GM10847 (cell line): ENCODE measurements around the gene PLEKHO1.

Source experiments
- POLR2A ChIP-seq: IDR thresholded peaks from 2 replicates; pipeline ENCODE4 v1.6.1; 2011; ENCODE audit not compliant: insufficient read length; ENCODE audit errors: extremely low read depth

Gene PLEKHO1

GRCh38 chr1:150185481-150185880 lies 35.8 kb downstream of the PLEKHO1 start:
- no peak for TF ChIP-seq POLR2A

DNA sequence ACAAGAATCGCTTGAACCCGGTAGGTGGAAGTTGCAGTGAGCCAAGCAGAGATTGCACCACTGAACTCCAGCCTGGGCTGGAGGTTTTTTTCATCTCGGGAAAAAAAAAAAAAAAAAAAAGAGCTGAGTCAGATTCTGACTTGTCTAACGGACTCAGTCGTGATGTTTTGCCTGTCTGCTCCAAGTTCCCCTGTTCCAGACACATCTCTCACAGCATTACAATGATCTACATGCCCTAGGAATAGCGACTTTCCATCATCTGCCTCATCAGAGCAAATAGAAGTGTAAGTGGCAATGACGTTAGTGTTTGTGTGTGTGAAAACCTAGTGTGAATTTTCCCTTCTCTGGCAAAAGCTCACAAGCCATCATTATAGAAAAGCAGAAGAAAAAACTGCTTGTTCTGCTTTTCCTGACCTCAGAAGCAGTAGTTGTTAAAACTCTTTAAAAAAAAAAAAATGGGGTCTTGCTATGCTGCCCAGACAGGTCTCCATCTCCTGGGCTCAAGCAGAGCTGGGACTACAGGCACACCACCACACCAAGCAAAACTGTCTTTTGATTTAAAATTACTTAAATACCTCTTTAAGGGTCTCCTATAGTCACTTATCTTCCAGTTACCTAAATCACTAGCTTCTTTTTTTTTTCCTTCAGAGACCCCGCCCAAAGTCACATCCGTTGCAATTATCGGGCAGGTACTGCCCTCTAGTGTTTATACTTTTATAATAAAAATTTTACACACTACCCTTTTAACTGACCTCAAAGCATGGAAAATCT lies 37.3 kb downstream of the PLEKHO1 start:
- no peak for TF ChIP-seq POLR2A

DNA sequence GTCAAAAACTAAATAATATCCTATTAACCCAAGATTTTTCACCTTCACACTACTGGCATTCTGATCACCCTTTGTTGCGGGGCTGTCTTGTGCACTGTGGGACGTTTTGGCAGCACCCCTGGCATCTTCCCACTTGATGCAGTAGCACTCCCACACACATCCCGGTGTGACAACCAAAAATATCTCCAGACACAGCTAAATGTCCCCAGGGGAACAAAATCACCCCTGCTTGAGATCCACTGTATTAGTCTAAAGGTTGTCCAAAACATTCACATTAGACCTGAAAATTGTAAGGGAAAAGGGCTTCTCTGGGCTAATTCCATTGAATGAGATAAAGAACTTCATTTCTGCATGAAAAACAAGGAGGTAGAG lies 37.8 kb downstream of the PLEKHO1 start:
- no peak for TF ChIP-seq POLR2A

DNA sequence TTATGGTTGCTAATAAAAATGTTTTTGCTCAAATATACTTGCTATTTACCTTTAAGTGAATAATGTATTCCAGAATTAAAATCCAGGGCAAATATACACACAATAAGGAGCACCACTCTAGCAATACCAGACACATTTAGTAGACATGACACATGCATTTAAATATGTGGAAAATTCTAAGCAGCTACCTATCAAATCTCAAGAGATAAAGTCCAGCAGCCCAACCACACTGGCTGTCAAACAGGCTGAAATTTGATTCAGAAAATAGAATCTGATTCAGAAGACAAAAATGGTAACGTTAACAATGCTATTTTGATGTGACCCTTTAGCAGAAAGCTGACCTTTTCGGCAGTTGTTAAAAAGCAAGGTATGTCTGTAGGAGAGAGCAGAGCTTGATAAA lies 42.3 kb downstream of the PLEKHO1 start:
- no peak for TF ChIP-seq POLR2A

DNA sequence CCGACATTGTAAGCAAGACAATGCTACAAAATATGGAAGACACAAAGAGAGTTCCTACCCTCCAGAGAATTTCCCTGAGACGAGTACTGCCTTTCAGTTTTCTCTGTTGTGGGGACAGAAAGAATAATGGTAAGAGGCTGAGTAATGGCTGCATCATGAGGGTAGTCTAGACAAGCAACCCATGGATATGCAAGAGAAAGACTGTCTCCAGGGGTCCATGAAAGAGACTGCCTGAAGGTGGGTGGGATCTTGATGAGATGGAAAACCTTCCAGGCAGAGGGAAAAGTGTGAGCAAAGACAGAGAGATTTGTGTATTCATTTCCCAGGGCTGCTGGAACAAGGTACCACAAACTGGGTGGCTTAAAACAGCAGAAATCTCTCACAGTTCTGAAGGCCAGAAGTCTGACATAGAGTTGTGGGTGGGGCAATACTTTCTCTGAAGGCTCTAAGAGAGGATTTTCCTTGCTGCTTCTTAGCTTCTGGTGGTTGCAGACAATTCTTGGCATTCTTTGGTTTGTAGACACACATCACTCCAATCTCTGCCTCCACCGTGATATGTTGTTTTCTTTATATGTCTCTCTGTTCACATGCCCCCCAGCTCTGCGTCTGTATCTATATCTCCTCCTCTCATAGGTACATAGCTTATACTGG lies 44.8 kb downstream of the PLEKHO1 start:
- no peak for TF ChIP-seq POLR2A

GRCh38 chr1:150196417-150196816 lies 46.7 kb downstream of the PLEKHO1 start:
- no peak for TF ChIP-seq POLR2A

- TF ChIP-seq POLR2A: no peak
Observed at GRCh38 chr1:150207281-150207971, 57.7 kb downstream of the PLEKHO1 start.
